H9 (cell line): ENCODE results near the gene PNPLA2. TPM values are rescaled to one million over a fixed set of nuclear protein-coding genes. Genes with fewer than 3 reads are reported as not detected.

Experiments
- DNase-seq: peaks from one replicate; pipeline ENCODE4 v3.0.0-alpha.2; 2017
- H2AFZ ChIP-seq: one replicate; pipeline ENCODE4 v1.6.1; 2013; ENCODE audit warnings: mild to moderate bottlenecking, low read length, control low read depth, moderate library complexity
- H2AK5ac ChIP-seq: 2 replicates; pipeline ENCODE4 v1.6.1; 2013; ENCODE audit warnings: low read length, control low read depth, mixed read lengths; ENCODE audit not compliant: insufficient read length
- H2BK120ac ChIP-seq: one replicate; pipeline ENCODE4 v1.6.1; 2013; ENCODE audit warnings: low read depth, mild to moderate bottlenecking, low read length, control low read depth, inconsistent platforms; ENCODE audit not compliant: poor library complexity, severe bottlenecking
- H2BK12ac ChIP-seq: 2 replicates; pipeline ENCODE4 v1.6.1; 2013; ENCODE audit warnings: low read length, control low read depth, mixed read lengths, low read depth; ENCODE audit not compliant: insufficient read length
- H2BK15ac ChIP-seq: 2 replicates; pipeline ENCODE4 v1.6.1; 2013; ENCODE audit warnings: low read depth, low read length, control low read depth
- H2BK20ac ChIP-seq: one replicate; pipeline ENCODE4 v1.6.1; 2013; ENCODE audit warnings: low read depth, mild to moderate bottlenecking, low read length, control low read depth, inconsistent platforms; ENCODE audit not compliant: poor library complexity, severe bottlenecking
- H2BK5ac ChIP-seq: 2 replicates; pipeline ENCODE4 v1.6.1; 2013; ENCODE audit warnings: low read length, control low read depth, mixed read lengths; ENCODE audit not compliant: insufficient read length
- H3K14ac ChIP-seq: 2 replicates; pipeline ENCODE4 v1.6.1; 2013; ENCODE audit warnings: low read length, control low read depth; ENCODE audit not compliant: insufficient read depth
- H3K18ac ChIP-seq: 2 replicates; pipeline ENCODE4 v1.6.1; 2013; ENCODE audit warnings: low read depth, mild to moderate bottlenecking, mixed read lengths, low read length, control low read depth; ENCODE audit not compliant: insufficient read length
- H3K23ac ChIP-seq: 2 replicates; pipeline ENCODE4 v1.6.1; 2013; ENCODE audit warnings: low read length, control low read depth, mixed read lengths, low read depth; ENCODE audit not compliant: insufficient read length
- H3K23me2 ChIP-seq: 2 replicates; pipeline ENCODE4 v1.6.1; 2013; ENCODE audit warnings: low read depth, mild to moderate bottlenecking, mixed read lengths, low read length, control low read depth; ENCODE audit not compliant: insufficient read length, poor library complexity, severe bottlenecking
- H3K27ac ChIP-seq: 2 replicates; pipeline ENCODE4 v1.5.1; 2013; ENCODE audit warnings: low read length, control low read depth, mixed read lengths, low read depth; ENCODE audit not compliant: insufficient read length
- H3K27me3 ChIP-seq: 2 replicates; pipeline ENCODE4 v1.6.1; 2013; ENCODE audit warnings: low read length, control low read depth, inconsistent platforms; ENCODE audit not compliant: insufficient read depth
- H3K4ac ChIP-seq: 2 replicates; pipeline ENCODE4 v1.6.1; 2013; ENCODE audit warnings: low read depth, mild to moderate bottlenecking, control low read depth, inconsistent platforms, low read length, moderate library complexity
- H3K4me1 ChIP-seq: 2 replicates; pipeline ENCODE4 v1.6.1; 2013; ENCODE audit warnings: low read length, control low read depth, inconsistent platforms; ENCODE audit not compliant: insufficient read depth
- H3K4me2 ChIP-seq: 2 replicates; pipeline ENCODE4 v1.6.1; 2013; ENCODE audit warnings: low read length, control low read depth, mixed read lengths; ENCODE audit not compliant: insufficient read length, insufficient read depth
- H3K56ac ChIP-seq: 2 replicates; pipeline ENCODE4 v1.6.1; 2013; ENCODE audit warnings: low read depth, mild to moderate bottlenecking, mixed read lengths, low read length, control low read depth; ENCODE audit not compliant: insufficient read length
- H3K79me1 ChIP-seq: 2 replicates; pipeline ENCODE4 v1.6.1; 2013; ENCODE audit warnings: low read depth, mild to moderate bottlenecking, moderate library complexity, low read length, control low read depth, inconsistent platforms; ENCODE audit not compliant: insufficient read depth, poor library complexity, severe bottlenecking
- H3K79me2 ChIP-seq: 2 replicates; pipeline ENCODE4 v1.6.1; 2013; ENCODE audit warnings: low read length, control low read depth, inconsistent platforms; ENCODE audit not compliant: insufficient read depth
- H3K9ac ChIP-seq: 2 replicates; pipeline ENCODE4 v1.6.1; 2013; ENCODE audit warnings: low read length, control low read depth, mixed read lengths; ENCODE audit not compliant: insufficient read length; ENCODE audit errors: extremely low read depth
- H3K9me3 ChIP-seq: one replicate; pipeline ENCODE4 v1.6.1; 2013; ENCODE audit warnings: low read depth, low read length, inconsistent platforms; ENCODE audit not compliant: control insufficient read depth
- H3T11ph ChIP-seq: one replicate; pipeline ENCODE4 v1.6.1; 2013; ENCODE audit warnings: mild to moderate bottlenecking, low read length, control low read depth, inconsistent platforms
- H4K20me1 ChIP-seq: one replicate; pipeline ENCODE4 v1.6.1; 2013; ENCODE audit not compliant: control insufficient read depth, insufficient read length, insufficient read depth
- H4K5ac ChIP-seq: 2 replicates; pipeline ENCODE4 v1.6.1; 2013; ENCODE audit warnings: low read depth, mild to moderate bottlenecking, mixed read lengths, low read length, control low read depth; ENCODE audit not compliant: insufficient read length
- H4K8ac ChIP-seq: replicated peaks from 2 replicates; pipeline ENCODE4 v1.6.1; 2013; ENCODE audit warnings: low read length, control low read depth, mixed read lengths, low read depth; ENCODE audit not compliant: insufficient read length
- H4K91ac ChIP-seq: 2 replicates; pipeline ENCODE4 v1.6.1; 2013; ENCODE audit warnings: low read depth, mild to moderate bottlenecking, moderate library complexity, mixed read lengths, low read length, control low read depth; ENCODE audit not compliant: insufficient read length
- H3K27ac Mint-ChIP-seq, 3 experiments: 2 replicates in 2 of 3; 3 replicates in 1 of 3; pipeline ENCODE4 v1.8.0; 2020 to 2021; ENCODE audit warnings: mixed read lengths in 3 of 3, mild to moderate bottlenecking in 1 of 3, moderate library complexity in 1 of 3
- H3K27me3 Mint-ChIP-seq: 2 replicates; pipeline ENCODE4 v1.8.0; 2021; ENCODE audit warnings: low read depth, mild to moderate bottlenecking, moderate library complexity, mixed read lengths
- H3K36me3 Mint-ChIP-seq, 3 experiments: 2 replicates in 2 of 3; 3 replicates in 1 of 3; pipeline ENCODE4 v1.8.0; 2020 to 2021; ENCODE audit warnings: low read depth in 3 of 3, mixed read lengths in 3 of 3; ENCODE audit not compliant: insufficient read depth in 1 of 3
- H3K4me1 Mint-ChIP-seq, 2 experiments: 2 replicates each; pipeline ENCODE4 v1.8.0; 2020; ENCODE audit warnings: mixed read lengths in 2 of 2
- H3K4me3 Mint-ChIP-seq, 2 experiments: 2 replicates in 1 of 2; 3 replicates in 1 of 2; pipeline ENCODE4 v1.8.0; 2020 to 2021; ENCODE audit warnings: mild to moderate bottlenecking in 2 of 2, mixed read lengths in 2 of 2, moderate library complexity in 1 of 2
- H3K9me3 Mint-ChIP-seq, 2 experiments: 2 replicates in 1 of 2; 3 replicates in 1 of 2; pipeline ENCODE4 v1.8.0; 2020; ENCODE audit warnings: mild to moderate bottlenecking in 2 of 2, mixed read lengths in 2 of 2, moderate library complexity in 1 of 2
- CTCF ChIP-seq: fragments of 200-600 bp; sonication (generic); conservative IDR thresholded peaks from 3 replicates; pipeline ENCODE4 v1.8.0; 2021; ENCODE audit warnings: antibody characterized with exemption, mild to moderate bottlenecking
- WGBS: extraction: QIAGEN DNeasy Blood & Tissue Kit; methylation state at CpG from one replicate; pipeline ENCODE4 v1.1.7; 2013; ENCODE audit warnings: missing lambda C conversion rate, low lambda C conversion rate, mixed read lengths; ENCODE audit not compliant: insufficient read length; ENCODE audit errors: extremely low coverage; 5-methylcytosine and 5-hydroxymethylcytosine counted together
- total RNA-seq: library from RNA; stranded (reverse); gene quantifications from 2 replicates; pipeline ENCODE4 v1.2.1, GENCODE V29; 2021

The PNPLA2 gene
- total RNA-seq, 1 experiment from 2014 or later: 67.3 TPM

- H2BK5ac ChIP-seq: no peak overlapping the region
- H3K4me1 ChIP-seq: no peaks in the 10 kb centered on the region
- H3K18ac ChIP-seq: no peak overlapping the region
- no peak overlapping the region; the same call in 1 of the 2 replicates for H3K14ac ChIP-seq
- H3K79me1 ChIP-seq: no peaks in the 10 kb centered on the region
- no peak overlapping the region for H2BK120ac ChIP-seq
- H3K9me3 ChIP-seq: no peaks in the 10 kb centered on the region
- H4K91ac ChIP-seq: no peak overlapping the region
- H3K9ac ChIP-seq: no peak overlapping the region
- H3K23me2 ChIP-seq: peaks cover 9% of the 10 kb centered on the region
- H3K4ac ChIP-seq: no peak overlapping the region
- H3K23ac ChIP-seq: no peak overlapping the region
- Mint-ChIP-seq H3K9me3 (no peaks in the 10 kb centered on the region), H3K27me3 (peaks cover 10% of the 10 kb centered on the region), H3K4me3 (no peak overlapping the region), H3K4me1 (peaks cover 8 to 57% of the 10 kb centered on the region in 2 experiments), H3K36me3 (peaks cover 0 to 13% (median 0%) of the 10 kb centered on the region in 3 experiments; a peak in 3 of 7 replicates), H3K27ac (no peak overlapping the region)
- no peak overlapping the region for H2BK20ac ChIP-seq
- H3T11ph ChIP-seq: no peak overlapping the region
- no peak overlapping the region for H2BK15ac ChIP-seq
- H2AFZ ChIP-seq: no peak overlapping the region
- no peak for DNase-seq
- TF ChIP-seq CTCF: no peak
- H3K79me2 ChIP-seq: no peaks in the 10 kb centered on the region
- H3K27ac ChIP-seq: no peak overlapping the region
- no peaks in the 10 kb centered on the region for H3K27me3 ChIP-seq
- WGBS: no CpG with 5 or more reads among the region's 20 CpGs
- H3K56ac ChIP-seq: no peak overlapping the region
- no peak overlapping the region for H2AK5ac ChIP-seq
- H2BK12ac ChIP-seq: no peak overlapping the region
- no peaks in the 10 kb centered on the region for H4K20me1 ChIP-seq
- no peak overlapping the region for H4K5ac ChIP-seq
- H3K4me2 ChIP-seq: no peak overlapping the region
- H4K8ac ChIP-seq: no peak overlapping the region
Observed at GRCh38 chr11:854601-855329, 36.1 kb downstream of the PNPLA2 start.
